ENCODE measurements around the gene DOCK3.
"Not testable (repeated sequence)": the region's sequence is repeated elsewhere in the genome, so short reads cannot be mapped to it uniquely, and the experiment has no call there.

DOCK3 gene

DNA sequence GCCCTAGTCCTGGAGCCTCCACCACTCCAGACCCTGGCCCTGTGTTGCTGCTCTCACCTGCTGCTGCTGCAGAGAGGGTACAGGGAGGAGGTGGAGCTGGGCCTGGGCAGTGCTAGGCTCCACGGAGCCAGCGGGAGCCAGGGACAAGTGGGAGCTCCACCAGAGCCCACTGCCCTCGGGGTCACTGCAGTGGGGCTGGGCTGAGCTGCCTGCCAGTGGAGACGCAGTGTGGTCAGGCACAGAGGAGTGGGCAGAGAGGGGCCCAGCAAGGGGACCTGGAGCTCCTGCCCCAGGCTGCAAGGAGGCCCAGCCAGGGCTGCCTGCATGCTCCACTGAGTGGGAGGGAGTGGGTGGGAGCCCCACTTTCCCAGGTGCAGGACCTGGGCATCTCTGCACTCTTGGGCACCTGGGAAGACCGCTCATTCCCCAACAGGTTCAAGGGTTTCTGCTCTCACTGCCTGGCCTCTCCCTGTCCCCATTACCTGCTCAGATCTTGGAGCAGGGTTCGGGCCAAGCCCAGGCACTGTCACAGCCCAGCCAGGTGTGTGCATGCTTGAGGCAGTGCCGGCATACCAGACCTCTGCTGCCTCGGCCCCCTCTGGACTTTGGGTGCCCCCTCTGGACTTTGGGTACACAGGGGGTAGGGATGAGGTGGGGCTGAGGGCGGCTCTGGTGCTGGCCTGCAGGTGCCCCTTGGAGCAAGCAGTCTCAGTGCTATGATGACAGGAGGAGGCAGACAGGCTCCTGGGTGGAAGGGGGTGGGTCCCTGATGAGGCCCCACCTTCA lies 308.0 kb downstream of the DOCK3 start:
- no peak for DNase-seq (ENCODE audit: low spot score)

DNA sequence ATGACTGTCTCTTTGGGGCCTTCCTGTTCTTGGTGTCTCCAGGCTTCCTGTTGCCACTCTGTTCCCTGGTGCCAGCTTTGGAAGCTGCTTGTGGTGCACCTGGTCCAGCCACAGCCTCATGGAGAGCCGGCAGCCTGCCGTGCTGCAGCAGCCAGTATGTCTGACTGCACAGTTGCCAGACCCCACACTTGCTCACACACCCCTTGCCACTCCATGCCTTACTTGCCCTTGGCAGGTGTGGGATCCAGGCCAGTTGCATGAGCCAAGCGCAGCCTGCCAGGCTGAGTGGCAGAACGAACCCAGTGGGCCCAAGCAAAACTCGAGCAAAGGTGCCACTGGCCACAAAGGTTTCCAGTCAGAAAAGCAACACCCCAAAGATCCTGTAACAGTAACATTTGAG lies 309.2 kb downstream of the DOCK3 start:
- no peak for DNase-seq (ENCODE audit: low spot score)

DNA sequence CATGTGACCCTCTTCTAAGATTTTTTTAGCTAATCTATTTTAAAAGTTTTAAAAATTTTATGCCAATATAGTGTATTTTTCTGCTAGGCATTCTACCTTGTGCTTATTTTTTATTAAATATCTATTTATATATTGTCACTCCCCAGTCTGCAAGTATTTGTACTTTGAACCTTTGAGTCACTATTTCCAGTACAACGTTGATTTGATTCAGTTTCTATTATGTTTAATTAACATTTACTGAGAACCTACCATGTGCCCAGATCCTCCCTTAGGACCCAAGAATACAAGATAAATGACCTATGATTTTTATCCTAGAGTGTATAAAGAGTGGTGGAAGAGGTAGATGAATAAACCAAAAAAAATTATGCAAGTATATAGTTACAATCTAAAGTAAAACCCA lies 311.2 kb downstream of the DOCK3 start:
- DNase-seq (ENCODE audit: low spot score), result no peak

DNA sequence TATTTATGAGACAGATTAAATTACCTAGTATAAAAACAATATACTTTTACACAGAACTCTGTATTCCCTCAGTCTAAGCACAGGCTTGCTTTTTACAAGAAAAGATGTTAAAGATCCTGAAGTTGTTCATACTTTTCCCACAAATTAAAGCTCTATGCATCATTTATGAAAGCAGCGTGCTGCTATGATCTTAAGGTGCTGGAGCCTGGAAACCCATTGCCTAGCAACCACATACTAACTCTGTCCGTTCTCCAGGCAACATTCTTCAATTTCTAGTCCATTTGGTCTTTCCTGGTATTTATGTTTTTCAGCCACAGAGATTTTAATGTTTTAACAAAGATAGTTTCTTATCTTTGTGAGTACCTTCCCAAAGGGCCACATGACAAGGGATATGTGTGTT lies 312.0 kb downstream of the DOCK3 start:
- DNase-seq (ENCODE audit: low spot score), result no peak

DNA sequence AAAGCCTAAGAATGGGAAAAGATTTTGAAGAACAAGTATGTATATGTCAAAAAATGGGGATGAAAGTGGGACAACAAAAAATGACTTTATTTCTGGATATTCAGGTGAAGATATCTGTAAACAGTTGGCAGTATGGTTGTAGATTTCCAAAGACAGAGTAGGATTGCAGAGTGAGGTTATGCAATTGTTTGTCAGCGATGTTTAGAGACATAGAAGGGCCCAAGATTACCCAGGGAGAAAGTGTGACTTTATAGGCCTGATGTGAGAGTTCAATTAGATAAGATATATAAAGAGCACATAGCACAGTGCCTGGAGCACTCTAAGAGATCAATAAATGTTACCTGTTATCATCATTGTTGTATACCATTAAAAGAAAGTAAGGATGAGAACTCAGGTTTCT lies 319.8 kb downstream of the DOCK3 start:
- DNase-seq (ENCODE audit: low spot score), result no peak

DNA sequence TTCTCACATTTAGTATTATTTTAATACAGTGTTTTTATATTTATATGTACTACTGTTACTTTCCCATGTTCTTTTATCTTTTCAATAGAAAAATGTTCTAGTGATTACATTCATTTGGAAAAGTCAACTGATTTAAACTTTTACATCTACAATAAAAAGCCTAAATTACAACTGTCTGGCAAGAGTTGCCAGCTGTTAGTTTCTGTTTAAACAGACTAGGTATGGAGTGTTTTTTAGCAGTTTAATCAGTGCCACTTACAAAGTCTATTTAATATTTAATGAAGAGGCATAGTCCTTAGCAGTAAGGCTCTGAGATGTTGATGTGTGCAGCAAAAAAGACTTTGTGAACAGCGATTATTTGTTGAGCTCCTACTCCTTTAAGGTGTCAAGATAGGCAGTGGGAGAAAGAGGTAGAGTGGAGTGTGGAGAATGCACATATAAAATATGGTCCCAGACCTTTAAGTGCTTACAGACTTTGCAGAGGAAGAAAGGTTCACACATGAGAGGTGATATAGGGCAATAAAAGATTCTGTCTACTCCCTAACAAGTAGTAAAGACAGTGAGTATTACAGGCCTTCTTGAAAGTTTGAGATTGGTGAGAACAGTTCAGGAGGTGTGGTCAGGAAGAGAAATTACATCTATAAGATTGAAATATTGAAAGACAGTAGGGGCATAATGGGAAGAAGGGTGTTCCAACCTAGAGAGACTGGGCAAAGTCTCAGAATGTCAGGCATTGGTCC lies 320.5 kb downstream of the DOCK3 start:
- DNase-seq (ENCODE audit: low spot score), result no peak

DNA sequence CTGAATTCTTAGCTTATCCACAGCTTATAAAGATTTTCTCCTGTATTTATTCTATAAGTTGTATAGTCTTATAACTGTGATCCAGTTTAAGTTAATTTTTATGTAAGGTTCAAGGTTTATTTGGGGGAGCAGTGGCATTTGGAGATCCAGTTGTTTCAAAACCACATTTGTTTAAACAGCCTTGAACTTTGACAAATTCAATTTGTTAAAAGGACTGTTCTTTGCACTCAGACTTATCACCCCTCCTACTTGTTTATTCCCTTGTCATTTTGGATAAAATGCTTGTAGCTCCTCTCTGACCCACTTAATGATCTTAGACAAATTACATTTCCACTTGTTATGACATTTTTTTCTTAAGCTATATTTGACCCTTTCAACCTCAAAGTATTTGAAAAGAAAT lies 327.8 kb downstream of the DOCK3 start:
- no peak for DNase-seq (ENCODE audit: low spot score)

DNA sequence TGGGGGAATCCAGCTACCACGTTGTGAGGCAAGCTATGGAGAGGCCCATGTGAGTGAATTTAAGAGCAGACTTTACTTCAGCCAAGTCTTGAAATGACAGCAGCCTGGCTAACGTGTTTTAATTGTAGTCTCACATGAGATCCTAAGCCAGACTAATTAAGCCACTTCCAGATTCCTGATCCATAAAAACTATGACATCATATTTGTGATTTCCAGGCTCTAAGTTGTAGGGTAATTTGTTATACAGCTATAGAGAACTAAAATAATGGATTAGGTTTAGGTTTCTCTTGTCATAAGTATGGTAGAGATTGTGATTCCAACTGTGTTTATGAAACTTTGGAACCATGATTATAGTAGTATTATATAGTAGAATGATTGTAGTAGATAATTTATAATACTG lies 329.5 kb downstream of the DOCK3 start:
- DNase-seq (ENCODE audit: low spot score), result no peak

DNA sequence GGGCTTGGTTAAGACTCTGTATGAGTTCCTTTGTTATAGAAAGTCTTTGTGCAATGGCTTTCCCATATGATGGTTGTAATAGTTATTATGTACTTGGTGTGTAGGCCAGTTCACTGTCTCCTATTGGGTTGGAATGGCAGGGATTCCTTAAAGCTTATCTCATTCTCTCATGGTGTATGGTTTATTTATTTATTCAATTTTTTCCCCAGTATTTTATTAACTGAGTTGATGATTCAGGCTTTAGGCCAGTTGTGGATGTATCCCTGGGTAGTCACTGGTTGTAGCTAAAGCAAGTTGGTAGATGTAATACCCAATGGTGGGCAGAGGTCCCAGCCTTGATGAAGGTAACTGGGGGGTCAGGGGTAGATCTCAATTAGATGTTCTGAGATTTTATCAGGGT lies 349.4 kb downstream of the DOCK3 start:
- no peak for DNase-seq (ENCODE audit: low spot score)

DNA sequence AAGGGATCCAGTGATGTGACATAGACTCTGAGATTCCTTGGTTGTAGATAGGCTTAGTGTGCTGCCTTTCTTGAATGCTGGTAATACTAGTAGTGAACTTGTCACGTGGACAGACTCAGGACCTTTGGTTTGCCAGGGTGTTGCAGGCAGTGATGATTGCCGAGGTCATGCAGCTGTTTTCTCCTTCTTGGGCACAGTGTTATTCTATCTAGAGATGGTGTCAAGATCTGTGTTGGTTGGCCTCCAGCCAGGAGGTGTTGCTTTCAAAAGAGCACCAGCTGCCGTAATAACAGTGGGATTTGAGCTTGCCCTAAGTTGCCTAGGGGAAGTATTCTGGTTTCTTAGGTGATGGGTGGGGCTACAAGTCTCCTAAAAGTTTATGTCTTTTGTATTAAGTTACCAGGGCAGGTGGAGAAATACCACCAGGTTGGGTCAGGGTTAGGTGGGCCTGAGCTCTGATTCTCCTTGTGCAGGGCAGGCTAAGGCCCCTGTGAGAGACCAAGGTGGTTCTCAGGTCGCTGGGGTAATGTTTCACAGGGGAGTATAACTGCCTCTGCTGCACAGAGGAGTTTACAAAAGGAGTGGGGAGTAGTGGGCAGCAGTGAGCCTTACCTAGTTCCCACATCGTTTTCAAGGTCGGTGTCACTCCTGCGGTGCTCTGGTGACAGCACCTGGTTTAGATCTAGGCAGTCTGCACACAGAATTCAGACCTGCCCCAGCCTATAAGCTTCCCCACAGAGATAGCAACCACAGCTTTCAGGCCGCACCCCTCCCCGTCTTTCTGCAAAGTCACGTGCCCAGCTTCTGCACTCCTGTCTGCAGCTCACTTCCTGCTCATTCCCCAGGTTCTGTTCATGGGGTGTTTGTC lies 350.3 kb downstream of the DOCK3 start:
- DNase-seq (ENCODE audit: low spot score), result no peak

DNA sequence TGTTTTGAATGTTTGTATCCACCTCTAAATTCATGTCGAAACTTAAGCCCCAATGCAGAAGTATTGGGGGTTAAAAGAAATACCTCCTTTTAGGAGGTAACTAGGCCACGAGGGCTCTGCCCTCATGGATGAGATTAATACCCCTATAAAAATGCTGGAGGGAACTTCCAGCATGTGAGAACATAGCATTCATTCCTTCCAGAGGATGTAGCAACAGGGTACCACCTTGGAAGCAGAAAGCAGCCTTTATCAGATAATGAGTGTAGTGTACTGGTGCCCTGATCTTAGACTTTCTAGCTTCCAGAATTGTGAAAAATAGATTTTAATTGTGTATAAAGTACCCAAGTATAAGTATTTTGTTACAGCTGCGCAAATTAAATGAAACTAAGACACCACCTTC lies 356.9 kb downstream of the DOCK3 start:
- no peak for DNase-seq (ENCODE audit: low spot score)

DNA sequence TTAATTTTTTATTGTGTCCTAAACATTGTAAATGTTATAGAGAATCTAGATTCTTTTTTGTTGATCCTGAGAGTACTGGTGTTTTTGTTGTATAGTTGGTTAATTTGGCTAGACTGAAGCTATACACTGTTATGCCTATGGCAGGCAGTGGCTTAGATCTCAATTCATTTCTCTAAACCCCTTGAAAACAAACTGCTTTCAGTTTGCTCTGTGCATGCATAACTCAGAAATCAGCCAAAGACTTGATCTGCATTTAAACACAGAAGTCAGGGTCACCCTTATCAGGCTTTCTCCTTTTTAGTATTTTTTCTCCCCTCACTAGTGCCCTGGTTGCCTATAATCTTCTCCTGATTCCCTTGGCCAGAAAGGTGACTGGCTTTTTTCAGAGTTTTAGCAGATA lies 360.9 kb downstream of the DOCK3 start:
- no peak for DNase-seq (ENCODE audit: low spot score)

DNA sequence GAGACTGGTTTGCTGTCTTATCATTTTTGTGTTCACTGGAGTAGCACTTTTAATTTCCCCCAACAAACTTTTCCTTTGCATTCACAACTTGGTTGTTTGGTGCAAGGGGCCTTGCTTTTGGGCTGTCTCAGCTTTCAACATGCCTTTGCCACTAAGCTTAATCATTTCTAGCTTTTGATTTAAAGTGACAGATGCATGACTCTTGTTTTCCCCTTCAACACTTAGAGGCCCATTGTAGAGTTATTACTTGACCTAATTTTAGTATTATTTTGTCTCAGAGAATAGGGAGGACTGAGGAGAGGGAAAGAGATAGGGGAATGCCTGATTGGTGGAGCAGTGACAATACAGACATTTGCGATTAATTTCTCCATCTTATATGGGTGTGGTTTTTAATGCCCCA lies 370.3 kb downstream of the DOCK3 start:
- DNase-seq (ENCODE audit: low spot score), result no peak

DNA sequence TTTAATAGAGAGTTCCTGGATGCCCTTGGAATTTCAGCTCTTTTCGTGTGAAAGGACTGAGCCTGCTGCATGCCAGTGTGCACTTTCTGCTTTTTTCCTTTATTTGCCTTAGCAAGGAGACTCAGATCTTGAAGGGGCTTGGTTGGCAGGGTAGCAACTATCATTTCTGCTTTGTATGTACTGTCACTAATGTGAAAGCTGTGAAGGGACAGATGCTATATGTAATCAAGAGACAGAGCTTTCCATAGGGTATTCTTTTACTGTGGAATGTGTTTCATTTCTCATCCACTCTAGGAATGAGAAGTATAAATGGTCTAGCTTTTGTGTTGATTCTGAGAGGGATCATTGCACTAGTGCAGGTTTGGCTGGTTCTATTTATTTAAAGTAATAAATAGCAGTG lies 377.8 kb downstream of the DOCK3 start:
- no peak for DNase-seq (ENCODE audit: low spot score)

DNA sequence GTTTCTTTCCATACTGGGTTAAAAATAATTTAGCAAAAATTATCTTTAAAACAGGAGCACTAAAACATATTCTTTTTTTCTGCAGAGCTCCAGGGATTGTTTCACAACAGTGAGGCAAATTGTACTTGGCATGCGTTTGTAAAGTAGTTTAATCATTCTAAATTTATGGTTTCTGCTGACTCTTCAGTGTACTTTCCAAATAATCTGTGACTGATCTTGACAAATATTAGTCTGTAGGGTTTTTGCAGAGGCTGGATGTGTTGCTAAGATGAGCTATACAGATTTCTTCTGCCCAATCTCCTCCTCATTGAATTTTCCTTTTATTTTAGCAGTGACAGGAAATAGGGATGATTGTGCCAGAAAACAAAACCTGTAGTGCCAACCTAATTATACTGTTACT lies 382.4 kb downstream of the DOCK3 start:
- no peak for DNase-seq (ENCODE audit: low spot score)

DNA sequence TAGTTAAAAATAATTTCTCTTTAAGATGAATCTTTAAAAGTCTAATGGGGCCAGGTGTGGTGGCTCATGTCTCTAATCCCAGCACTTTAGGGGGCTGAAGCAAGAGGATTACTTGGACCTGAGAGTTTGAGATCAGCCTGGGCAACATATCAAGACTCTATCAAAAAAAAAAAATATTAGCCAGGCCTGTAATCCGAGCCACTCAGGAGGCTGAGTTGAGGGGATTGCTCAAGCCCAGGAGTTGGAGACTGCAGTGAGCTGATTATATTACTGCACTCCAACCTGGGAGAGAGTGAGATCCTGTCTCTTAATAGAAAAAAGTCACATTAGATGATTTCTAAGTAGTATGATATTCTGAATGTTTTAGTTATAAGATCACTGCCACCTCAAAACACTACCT lies 388.3 kb downstream of the DOCK3 start:
- no peak for DNase-seq (ENCODE audit: low spot score)

DNA sequence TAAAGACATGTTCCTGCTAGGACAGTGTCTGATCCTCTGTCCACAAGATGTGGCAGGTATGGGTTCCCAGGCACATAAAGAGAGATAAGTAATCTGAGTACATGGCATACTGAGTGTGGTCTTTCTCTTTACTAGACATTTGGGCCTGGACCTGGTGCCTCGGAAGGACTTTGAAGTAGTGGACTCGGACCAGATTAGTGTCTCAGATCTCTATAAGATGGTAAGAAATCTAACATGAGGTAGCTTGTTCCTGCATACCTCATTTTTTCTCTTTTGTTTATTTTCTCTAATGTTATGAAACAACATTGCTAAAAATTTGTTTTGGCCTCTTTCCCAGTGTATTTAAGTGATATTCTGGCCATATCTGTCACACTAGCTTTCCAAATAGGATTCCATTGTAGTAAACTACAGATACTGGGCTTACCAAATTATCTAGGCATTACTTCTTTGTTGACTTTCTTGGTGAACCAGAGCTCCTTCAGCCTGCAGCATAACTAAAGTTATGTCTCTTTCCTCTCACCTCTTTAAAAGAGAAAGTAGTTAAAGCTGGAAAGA lies 400.6 kb downstream of the DOCK3 start:
- DNase-seq (ENCODE audit: low spot score), result no peak

DNA sequence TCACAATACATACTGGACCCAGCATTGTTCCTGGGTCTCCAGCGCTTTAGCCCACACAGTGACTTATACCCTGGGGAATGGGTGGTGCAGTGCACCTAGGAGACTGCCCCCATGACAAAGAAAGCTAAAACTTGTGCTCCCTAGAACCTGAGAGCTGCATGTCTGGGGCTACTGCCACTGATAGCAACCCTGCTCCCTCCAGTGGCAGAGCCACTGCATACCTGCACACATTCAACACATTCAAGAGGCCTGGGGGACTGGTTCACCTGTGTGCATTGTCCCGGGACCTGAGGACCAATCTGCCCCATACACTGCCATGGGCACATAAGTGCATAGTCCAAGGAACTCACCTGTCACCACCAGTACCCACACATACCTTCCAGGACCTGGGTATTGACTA lies 407.6 kb downstream of the DOCK3 start:
- no peak for DNase-seq (ENCODE audit: low spot score)

DNA sequence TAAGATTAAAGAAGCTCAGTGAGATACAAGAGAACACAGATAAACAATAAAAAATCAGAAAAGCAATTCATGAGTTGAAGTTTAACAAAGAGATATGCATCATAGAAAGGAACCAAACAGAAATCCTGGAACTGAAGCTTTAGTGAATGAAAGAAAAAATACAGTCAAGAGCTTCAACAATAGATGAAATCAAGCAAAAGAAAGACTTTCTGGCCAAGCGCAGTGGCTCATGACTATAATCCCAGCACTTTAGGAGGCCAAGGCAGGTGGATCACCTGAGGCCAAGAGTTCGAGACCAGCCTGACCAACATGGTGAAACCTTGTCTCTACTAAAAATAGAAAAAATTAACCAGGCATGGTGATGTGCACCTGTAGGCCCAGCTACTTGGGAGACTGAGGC lies 408.8 kb downstream of the DOCK3 start:
- DNase-seq (ENCODE audit: low spot score), result no peak

DNA sequence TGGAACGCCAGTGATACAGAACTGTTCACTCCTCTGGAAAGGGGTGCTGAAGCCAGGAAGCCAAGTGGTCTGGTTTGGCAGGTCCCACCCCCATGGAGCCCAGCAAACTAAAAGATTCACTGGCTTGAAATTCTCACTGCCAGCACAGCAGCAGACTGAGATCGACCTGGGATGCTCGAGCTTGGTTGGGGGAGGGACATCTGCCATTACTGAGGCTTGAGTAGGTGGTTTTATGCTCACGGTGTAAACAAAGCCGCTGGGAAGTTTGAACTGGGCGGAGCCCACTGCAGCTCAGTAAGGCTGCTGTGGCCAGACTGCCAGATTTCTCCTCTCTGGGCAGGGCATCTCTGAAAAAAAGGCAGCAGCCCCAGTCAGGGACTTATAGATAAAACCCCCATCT lies 417.4 kb downstream of the DOCK3 start:
- DNase-seq (ENCODE audit: low spot score), result not testable (repeated sequence)

DNA sequence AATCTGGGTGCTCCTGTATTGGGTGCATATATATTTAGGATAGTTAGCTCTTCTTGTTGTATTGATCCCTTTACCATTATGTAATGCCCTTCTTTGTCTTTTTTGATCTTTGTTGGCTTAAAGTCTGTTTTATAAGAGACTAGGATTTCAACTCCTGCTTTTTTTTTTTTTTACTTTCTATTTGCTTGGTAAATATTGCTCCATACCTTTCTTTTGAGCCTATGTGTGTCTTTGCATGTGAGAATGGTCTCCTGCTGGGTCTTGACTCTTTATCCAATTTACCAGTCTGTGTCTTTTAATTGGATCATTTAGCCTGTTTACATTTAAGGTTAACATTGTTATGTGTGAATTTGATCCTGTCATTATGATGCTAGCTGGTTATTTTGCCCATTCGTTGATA lies 420.1 kb downstream of the DOCK3 start:
- not testable (repeated sequence) for DNase-seq (ENCODE audit: low spot score)

DNA sequence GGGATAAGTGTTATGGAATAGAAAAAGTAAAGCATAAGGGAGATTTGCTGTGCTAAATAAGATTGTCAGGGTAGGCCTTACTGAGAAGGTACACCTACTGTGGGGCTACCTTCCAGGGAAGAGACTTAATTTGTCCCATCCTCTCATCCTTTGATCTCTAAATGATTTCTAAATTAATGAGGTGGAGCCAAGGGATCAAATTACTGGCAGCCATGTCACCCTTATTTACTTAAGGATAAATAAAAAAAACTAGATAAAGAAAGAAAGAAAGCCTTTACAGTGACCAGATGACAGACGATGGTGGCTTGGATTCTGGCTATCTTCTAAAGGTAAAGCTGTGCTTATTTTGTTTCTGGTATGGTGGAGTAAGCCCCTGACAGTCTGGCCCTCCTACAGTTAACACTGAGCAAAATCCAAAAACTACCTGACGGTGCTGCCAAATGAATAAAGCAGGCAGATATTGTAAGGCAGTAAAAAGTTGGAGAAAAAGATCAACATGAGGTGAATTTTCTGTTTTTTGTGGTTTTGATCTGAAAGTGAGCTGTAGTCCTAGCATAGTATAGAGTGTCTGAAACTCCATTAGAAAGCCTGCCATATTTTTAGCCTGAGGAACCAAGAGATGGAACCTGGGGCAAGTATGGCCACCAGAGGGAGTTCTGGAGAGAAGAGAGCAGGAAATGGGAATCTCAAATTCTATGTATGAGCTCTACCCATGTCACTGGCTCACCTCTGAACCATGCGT lies 425.2 kb downstream of the DOCK3 start:
- DNase-seq (ENCODE audit: low spot score), result peak; percentile 10

All from hematopoietic multipotent progenitor cell treated with erythropoietin and hydrocortisone succinate and interleukin-3 and kit ligand, for 17 days (in vitro differentiated cells).